ENCODE data around the gene DCDC2.
A peak's percentile ranks its signal among the peaks of the same experiment; 100 is the strongest.
"Not testable (repeated sequence)": the region's sequence is repeated elsewhere in the genome, so short reads cannot be mapped to it uniquely, and the experiment has no call there.

DCDC2 gene

DNA sequence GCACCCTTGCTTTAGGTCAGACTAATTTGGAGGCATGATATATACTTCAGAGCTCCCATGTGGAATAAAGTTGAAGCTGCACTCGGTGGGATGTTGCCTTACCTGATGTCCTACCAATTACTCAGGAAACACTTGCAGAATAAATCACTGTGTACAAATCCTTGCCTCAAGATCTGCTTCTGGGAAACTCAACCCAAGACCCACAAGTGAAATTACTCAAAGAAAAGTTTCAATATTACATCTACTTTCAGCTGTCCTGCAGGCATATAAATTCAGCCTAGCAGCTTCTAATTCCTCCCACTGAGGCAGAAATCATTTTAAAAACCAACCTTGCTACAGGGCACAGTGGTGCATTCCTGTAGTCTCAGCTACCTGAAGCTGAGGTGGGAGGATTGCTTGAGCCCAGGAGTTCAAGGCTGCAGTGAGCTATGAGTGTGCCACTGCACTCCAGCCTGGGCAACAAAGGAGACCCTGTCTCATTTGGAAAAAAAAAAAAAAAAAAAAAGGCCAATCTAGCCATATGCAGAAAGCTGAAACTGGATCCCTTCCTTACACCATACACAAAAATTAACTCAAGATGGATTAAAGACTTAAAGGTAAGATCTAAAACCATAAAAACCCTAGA, 20.7 kb upstream of the DCDC2 start:
- no peak for DNase-seq

DNA sequence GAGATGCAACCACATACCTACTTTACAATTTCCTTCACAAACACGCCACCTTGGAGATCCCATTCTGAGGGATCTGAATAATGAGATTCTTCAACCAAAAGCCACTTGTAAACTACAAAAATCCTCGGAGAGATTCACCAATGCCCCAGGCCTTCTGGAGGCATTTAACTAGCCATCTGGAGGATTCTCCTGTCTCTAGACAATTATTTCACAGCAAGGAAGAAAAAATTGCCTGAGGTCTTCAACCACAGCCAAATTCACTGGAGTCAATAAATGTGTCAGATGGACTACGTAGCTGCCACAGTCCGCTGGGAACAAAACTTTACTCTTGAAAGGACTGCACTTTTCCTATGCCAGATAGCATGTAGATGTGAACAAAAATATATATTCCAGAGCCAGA, 19.0 kb upstream of the DCDC2 start:
- DNase-seq = no peak

DNA sequence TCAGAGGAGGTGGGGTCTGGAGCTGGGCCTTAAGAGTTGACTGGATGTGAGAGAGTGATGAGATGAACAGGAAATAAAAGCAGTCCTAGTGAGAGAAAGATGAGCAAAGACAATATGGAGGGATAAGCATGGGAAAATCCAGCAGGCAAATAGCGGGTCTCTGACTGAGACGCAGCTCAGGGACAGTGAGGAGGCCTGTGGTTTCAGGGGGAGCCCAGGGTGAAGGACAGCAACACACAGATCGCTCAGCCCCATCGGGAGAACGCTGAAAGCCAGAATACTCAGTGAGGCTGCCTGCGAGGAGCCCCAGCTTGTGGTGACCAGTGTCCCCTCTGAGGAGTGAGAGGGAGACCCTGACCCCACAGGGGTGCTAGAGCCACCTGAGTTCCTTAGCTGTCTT, 16.8 kb upstream of the DCDC2 start:
- no peak for DNase-seq

DNA sequence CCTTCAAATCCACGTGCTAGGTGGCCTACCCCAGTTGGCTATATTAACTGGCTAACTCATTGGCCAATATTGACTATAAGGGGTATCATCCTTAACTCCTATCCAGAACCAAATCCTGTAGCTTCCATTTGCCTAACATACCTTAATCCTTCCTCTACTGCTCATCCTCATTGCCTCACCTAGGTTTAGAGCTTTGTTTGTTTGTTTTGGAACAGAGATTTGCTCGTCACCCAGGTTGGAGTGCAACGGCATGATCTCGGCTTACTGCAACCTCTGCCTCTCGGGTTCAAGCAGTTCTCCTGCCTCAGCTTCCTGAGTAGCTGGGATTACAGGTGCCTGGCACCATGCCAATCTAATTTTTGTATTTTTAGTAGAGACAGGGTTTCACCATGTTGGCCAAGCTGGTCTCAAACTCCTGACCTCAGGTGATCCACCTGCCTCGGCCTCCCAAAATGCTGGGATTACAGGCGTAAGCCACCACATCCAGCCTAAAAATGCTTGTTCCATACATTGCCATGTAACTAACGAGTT, 7.3 kb upstream of the DCDC2 start:
- not testable (repeated sequence) for DNase-seq

DNA sequence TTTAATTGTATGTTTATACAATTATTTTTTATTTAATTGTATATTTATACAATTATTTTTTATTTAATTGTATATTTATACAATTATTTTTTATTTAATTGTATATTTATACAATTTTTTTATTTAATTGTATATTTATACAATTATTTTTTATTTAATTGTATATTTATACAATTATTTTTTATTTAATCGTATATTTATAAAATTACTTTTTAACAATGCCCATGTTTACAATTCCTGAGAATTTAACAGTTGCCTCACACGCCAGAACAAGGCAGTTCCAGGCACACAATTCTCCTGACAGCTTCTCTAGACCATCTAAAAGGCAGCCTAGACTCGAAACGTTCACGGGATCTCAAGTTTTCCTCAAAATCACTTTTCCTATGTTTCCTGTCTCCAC, 4.5 kb upstream of the DCDC2 start:
- not testable (repeated sequence) for DNase-seq

DNA sequence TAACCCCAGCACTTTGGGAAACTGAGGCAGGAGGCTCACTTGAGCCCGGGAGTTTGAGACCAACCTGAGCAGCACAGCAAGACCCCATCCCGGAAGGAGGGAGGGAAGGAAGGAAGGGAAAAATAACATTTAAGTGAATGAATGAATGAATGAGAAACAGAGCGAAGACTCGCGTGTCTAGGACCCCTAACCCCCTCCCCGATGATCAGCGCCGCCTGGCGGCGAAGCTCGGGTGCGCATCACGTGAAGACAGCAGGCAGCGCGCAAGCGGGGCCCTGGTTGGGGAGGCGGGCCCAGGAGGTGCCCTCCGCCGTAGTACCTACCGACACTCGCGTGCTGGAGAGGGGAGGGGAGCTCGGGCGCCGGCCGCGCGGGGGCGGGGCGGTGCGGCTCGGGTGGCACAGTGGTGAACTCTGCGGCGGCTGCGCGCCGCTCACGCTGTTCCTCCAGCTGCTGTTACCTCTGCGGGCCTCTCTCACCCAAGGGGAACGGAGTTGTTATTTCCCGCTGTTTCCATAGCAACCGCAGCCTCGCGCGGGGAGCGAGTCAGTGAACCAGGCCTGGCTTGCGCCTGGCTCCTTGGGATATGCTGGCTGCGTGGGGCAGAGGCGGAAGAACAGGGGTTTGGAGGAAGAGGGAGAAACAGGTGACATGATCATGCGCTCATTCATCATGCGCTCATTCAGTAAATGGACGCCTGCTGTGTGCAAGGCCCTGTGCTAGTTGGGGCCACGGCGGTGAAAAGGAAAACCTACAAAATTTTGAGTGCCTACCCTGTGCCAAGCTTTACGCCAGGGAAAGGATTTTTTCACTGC, 2.0 kb upstream of the DCDC2 start:
- DNase-seq = peak; percentile 75 to 80

DNA sequence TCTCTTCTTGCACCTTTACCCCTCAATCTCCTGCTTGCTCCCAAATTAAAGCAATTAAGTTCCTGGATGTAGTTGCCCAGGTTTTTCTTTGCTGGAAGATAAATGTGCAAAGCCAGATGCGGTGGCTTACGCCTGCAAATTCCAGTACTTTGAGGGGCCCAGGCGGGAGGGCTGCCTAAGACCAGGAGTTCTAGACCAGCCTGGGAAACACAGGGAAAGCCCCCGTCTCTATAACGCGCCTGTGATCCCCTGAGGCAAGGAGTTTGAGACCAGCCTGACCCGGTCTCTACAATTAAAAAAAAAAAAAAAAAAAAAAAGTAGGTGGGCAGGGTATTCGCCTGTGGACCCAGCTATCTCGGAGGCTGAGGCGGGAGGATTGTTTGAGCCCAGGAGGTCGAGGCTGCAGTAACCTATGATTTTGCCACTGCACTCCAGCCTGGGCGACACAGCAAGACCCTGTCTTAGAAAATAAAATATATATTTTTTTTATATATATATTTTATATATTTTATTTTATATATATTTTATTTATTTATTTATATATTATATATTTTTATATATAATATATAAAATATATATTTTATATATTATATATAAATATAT, 461 bp upstream of the DCDC2 start:
- DNase-seq = no peak

DNA sequence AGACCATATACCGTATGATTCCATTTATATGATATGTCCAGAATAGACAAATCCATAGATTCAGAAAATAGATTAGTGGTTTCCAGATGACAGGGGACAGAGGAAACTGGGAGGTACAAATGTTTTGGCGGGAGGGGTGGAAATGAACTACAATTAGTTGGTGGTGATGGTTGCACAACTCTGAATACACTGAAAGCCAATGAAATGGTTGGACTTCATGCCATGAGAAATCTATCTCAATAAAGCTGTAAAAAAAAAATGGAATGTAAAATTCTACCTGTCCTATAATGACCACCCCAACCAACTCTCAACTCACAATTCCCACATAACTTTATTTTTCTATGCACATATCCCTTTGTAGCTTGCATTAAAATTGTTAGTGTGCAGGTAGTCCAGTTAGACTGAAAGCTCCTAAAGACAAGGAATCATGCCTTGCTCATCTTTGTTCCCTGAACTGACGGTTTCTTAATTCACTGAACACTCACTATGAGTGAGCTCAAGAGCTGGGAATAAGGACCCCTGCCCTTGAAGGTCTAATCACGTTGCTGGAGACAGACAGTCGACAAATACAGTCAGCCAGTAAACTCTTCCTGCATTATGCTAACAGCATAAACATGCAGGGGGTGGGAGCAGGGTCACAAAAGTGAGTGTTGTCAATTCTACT, 1.4 kb downstream of the DCDC2 start:
- DNase-seq = no peak

DNA sequence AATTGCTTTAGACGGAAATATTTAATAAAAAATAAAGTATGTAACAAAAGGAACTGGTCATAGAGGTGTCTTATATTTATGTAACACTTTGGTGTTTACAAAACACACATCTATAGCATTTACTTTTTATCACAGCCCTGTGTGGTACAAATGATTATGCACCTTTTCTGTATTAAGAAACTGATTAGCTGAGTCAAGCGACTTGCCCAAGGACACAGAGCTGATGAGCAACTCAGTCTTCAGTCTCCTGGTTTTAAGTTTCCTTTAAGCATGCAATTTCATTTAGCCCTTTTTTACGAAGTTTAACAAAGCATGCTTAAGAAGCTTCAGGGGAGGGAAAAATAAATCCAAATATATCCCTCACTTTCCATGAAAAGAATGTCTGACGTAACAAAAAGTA, 2.5 kb downstream of the DCDC2 start:
- DNase-seq = no peak

DNA sequence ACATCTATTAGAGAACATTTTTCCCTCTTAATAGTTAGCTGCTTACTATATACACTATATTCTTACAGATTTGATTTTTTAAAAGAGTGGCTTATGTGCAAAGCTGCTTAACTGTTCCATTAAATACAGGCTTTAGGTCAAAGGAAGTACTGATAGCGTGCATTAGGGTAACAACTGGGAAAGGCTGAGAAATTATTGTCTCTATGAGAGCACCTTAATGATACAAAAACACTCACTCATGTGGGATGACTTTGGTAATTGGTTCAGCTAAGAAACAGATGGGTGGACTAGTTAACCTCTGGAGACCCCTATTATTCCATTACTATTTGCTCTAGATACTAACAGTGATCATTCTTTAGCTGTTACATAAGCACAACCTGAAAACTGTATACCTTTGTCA, 4.0 kb downstream of the DCDC2 start:
- no peak for DNase-seq

DNA sequence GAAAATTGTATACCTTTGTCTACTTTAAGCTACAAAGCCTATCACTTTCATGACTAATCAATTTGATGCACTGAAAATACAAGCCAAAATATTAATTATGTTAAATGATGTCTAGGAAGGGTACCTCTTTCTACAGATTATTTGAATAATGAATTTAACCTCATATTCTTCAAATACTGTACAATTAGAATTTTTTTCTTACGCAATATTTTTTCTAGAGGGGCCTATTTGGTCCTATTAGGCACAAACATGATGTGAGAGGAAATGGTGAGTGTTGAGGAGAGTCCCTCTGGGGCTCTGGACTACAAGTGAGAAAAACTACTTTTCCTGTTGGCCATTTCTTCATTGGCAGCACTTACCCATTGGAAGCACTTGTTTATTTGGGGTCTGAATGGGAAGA, 5.4 kb downstream of the DCDC2 start:
- DNase-seq = no peak

DNA sequence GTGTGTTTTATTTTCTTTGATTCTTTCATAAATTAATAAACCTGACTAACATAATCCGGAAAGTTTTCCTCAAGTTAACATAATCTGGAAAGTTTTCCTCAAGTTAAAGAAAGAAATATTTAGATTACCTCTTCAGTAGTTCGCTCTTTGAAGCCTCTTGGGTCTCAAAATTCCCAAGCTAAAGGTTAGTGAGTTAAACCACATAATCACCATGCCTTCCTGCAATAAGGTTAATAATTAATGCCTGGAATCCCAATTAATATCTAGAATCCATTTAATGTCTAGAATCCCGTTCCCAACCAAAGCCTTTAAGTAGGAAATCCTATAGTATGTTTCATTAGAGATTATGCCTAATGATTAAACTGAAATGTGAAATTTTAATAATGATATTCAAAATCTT, 12.9 kb downstream of the DCDC2 start:
- DNase-seq = no peak

DNA sequence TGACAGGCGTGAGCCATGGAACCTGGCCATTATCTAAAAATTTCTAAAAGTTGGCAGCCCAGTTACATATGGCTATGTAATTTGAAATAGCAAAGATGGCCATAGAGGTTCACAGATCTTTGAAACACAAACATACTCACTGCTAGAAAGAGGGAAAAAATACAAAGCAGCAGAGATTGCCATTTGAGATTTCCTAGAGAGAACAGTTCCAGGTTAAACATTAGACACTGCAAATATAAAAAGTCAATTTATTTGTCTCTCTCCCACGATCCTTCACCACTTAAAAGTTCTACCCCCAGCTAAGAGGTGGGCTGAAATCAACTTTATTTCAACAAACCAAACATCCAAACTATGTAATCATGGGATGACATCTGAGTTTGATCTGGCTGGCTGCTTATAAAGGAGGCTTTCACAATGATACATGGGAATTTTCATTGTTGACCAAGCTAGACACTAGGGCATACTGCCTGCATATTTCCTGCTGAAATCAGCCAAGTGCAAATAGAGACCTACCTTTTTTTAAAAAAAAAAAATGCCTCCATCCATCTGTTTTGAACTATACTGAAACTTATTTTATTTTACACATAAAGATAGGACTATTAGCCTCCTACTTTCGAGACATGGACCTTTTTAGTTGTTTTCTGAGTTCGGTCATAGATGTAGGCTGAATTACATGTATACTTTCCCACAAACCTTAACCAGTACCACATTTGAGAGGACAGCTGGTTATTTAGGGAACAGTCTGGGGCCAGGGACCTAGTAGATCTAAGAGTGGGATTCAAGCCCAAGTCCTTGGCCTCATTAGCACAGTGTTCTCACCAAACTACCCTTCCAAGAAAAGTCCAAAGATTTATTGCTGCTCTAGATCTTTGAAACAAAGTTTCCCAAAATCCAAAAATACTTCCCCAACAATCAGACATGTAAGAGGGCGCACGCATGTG, 16.6 kb downstream of the DCDC2 start:
- no peak for DNase-seq

DNA sequence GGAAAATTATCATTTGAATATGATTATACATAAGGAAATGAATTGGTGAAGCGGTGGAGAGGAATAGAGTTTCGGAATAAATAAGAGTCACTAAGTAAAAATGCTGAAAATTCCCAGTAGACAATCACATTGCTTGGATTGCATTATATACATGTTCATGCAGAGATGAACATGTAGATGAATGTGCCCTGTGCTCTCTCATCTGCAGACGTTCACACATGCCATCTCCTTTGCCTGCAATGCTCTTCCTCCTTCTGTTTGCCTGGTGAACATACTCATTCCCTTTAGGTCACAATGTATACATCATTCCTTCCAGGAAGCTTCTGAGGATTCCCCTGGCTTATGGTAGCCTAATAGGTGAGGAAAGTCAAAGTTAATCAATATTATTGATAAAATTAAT, 17.9 kb downstream of the DCDC2 start:
- DNase-seq = no peak

DNA sequence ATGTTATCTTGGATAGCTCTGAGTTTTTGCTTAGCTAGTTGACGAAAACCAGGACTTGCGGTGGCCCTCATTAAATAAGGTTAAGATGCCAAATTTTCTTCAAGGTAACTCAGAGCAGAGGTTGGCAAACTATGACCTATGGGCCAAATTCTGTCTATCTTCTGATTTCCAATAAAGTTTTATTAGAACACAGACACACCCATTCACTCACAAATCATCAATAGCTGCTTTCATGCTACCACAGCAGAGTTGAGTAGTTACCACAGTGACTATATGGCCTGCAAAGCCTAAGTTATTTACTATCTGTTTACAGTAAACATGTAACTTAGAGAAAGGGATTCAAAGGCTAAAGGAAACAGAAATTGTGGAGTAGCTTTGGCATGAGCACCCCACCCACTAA, 23.6 kb downstream of the DCDC2 start:
- DNase-seq = no peak

DNA sequence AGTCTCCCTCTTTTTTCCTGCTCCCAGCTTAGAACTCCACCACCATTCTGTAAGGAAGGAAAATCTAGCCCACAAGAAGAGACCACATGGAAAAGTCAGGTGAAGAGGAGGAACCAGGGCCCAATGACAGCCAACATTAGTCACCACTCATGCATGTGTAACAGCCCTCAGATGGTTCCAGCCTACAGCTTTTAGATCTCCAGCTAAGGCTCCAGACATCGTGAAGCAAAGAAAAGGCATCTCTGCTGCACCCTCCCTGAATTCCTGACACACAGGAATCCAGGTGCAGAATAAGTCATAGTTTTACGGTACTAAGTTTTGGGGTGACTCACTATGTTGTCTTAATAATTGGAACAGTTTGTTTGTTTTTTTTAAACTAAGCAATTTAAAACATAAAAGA, 25.5 kb downstream of the DCDC2 start:
- no peak for DNase-seq

DNA sequence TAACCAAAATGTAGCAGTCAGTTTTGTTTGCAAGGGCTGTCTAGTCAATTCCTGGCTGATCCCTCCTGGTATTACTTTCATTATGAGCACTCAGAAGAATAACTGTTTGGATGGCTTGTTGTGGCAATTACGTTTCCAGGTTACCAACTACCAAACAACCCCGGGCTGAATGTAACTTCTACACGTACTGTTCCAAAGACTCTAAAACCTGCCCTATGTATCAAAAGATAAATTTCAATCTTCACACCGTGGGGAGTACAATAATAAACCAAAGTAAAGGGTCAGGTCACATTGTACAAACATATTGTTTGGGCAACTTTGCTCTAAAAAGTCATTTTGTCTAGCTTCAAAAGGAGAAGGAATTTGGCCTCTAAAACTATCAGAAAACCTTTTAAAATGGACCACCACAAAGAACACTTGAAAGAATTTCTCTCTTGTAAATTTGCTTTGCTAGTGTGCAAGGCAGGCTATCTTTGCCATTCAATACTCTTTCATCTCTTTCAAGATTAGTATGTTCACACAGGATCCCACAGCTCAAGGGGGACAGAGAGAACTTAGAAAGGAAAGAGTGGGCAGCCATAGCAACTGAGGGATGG, 27.6 kb downstream of the DCDC2 start:
- DNase-seq = no peak

DNA sequence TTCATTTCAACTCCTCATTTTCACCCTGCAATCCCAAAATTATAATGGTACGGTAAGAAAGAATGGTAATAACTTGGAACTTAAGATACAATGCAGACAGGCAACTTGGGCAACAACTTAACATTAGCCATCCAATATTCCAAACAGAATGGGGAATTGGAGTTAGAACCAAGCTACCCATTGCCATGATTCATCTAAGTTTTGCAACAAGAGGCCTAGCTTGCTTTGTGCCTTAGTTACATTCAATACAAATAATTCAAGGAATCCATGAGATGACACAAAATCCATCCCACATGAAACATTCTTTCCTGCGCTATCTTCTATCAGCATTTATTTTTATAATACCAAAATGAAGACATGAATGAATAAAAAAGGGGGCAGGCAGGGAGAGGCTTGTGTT, 28.4 kb downstream of the DCDC2 start:
- no peak for DNase-seq

DNA sequence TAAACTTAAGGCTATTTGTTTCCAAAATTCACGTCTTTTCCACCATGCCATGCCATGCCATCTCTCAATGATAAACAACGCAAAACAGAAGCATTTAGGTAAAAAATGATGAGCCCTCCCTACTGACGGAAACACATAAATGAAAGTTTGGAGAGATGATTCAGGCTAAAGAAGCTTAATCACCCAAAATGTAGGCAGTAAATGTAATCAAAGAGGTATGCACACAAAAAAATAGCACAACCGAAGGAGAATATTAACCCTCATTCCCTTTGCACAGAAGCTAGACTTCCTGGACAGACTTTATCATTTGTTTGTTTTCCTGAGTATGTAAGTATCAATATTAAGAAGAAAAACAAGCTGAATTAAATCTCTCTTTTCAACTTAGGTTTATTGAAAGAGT, 28.8 kb downstream of the DCDC2 start:
- no peak for DNase-seq

DNA sequence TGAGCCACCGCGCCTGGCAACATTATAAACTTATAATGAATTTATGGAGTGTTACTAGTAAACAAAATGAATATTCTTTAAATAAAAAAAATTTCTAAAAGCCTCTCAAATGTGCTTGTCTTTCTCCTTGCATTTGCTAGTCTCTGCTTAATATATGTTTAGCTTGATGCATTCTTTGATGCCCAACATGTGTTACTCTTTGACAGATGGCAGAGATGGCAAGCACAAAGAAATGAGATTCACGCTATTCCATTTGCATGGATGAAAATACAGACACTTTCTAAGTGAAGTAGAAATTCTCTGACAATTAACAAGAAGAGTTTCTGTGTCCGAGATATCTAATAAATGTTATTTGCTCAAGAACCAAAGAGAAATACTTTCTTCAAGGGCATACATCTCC, 30.1 kb downstream of the DCDC2 start:
- no peak for DNase-seq

DNA sequence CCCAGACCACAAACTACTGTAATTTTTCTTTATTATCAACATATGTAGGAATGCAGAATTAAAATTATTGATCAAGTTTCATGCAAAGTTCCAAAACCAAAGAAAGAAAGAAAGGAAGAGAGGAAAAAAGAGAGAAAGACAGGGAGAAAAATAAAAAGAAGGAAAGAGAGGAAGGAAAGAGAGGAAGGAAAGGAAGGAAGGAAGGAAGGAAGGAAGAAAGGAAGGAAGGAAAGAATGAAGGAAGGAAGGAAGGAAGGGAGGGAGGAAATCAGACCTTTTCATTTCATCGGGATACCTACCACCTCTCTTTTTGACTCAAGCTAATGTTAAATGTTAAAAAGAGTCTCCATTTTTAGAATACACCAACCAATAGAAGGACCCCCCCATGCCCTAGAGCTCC, 31.9 kb downstream of the DCDC2 start:
- DNase-seq = no peak

DNA sequence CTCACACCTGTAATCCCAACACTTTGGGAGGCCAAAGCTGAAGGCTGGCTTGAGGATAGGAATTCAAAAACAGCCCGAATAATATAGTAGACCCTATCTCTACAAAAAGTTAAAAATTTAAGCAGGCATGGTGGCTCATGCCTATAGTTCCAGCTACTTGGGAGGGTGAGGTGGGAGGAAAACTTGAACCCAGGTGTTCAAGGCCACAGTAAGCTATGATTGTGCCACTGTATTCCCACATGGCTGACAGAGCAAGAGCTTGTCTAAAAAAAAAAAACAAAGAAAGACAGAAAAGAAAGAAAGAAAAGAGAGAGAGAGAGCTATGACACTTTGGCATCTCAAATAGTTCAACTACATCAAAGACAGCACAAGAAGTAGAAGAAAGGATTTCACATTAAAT, 33.2 kb downstream of the DCDC2 start:
- no peak for DNase-seq
